ENCODE results near the gene FCRL6.

The FCRL6 gene

GRCh38 chr1:159864262-159864661 is 62.1 kb downstream of the FCRL6 start:
- H3K4me3 ChIP-seq (ENCODE audit: low read depth, low read length), result no peak overlapping the region
- no peak for DNase-seq (ENCODE audit: low read depth)
- no peak for TF ChIP-seq POLR2A (IDR thresholded peaks at IDR 0.05; ENCODE audit: extremely low read depth, insufficient read length)
- TF ChIP-seq, protein P1, sequence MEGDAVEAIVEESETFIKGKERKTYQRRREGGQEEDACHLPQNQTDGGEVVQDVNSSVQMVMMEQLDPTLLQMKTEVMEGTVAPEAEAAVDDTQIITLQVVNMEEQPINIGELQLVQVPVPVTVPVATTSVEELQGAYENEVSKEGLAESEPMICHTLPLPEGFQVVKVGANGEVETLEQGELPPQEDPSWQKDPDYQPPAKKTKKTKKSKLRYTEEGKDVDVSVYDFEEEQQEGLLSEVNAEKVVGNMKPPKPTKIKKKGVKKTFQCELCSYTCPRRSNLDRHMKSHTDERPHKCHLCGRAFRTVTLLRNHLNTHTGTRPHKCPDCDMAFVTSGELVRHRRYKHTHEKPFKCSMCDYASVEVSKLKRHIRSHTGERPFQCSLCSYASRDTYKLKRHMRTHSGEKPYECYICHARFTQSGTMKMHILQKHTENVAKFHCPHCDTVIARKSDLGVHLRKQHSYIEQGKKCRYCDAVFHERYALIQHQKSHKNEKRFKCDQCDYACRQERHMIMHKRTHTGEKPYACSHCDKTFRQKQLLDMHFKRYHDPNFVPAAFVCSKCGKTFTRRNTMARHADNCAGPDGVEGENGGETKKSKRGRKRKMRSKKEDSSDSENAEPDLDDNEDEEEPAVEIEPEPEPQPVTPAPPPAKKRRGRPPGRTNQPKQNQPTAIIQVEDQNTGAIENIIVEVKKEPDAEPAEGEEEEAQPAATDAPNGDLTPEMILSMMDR (IDR thresholded peaks at IDR 0.05; ENCODE audit: low read depth, low read length), result no peak
- TF ChIP-seq MAX (IDR thresholded peaks at IDR 0.05; ENCODE audit: low read depth, low read length), result no peak
- TF ChIP-seq MYC (IDR thresholded peaks at IDR 0.05; ENCODE audit: low read depth, low read length), result no peak

Data from NB4 (cell line).